Right lobe of liver (tissue), 4 donors: ENCODE results near the gene EPS8.

Experiments used
- POLR2A ChIP-seq: fragments of 450-650 bp; IDR thresholded peaks from one replicate; pipeline ENCODE4 v1.6.1; 2017; ENCODE audit warnings: antibody characterized with exemption, mild to moderate bottlenecking
- TF ChIP-seq, protein P1 (sequence below), 4 donors: fragments of 200-600 bp in 3 of 4; fragments of 450-650 bp in 1 of 4; IDR thresholded peaks; one replicate each; pipeline versions ENCODE4 v1.5.1 to v1.8.0; 2016 to 2022; ENCODE audit warnings: antibody characterized with exemption in 4 of 4, mild to moderate bottlenecking in 2 of 4
- donor health status: DM: no; HTN: no; CAD: no.
- donor health status: DM: no; HTN: no; CAD: no.
- donor health status: DM: no; HTN: yes; CAD: no.

DNA sequence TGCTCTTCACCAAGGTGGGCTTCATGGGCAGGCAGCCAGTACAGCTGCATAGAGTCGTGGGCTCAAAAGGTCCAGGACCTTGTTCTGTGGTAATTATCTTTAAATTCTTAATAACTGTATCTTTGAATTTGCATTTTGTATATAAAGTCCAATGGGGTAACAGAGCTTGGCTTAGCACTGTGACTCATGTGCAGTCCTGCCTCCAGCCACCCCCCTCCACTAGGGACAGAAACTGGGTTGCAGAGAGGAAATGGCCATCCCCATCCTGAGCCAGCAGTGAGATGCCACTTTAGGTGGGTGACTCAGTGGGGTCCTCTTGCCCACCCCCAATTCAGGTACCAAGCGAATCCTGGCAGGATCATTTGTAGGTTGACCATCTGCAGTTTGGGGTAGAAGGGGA lies 48.1 kb downstream of the EPS8 start:
- TF ChIP-seq, protein P1, sequence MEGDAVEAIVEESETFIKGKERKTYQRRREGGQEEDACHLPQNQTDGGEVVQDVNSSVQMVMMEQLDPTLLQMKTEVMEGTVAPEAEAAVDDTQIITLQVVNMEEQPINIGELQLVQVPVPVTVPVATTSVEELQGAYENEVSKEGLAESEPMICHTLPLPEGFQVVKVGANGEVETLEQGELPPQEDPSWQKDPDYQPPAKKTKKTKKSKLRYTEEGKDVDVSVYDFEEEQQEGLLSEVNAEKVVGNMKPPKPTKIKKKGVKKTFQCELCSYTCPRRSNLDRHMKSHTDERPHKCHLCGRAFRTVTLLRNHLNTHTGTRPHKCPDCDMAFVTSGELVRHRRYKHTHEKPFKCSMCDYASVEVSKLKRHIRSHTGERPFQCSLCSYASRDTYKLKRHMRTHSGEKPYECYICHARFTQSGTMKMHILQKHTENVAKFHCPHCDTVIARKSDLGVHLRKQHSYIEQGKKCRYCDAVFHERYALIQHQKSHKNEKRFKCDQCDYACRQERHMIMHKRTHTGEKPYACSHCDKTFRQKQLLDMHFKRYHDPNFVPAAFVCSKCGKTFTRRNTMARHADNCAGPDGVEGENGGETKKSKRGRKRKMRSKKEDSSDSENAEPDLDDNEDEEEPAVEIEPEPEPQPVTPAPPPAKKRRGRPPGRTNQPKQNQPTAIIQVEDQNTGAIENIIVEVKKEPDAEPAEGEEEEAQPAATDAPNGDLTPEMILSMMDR (IDR thresholded peaks at IDR 0.05) = no peak
- TF ChIP-seq POLR2A = no peak
